Embryonic facial prominence (tissue), 1 donor: ENCODE results near the gene E2F6.

Source experiments
- DNase-seq: peaks from one replicate; pipeline ENCODE4 v3.0.0-alpha.2; 2016; ENCODE audit errors: extremely low spot score

E2F6 gene

GRCh38 chr2:11465485-11466306, at the start of gene E2F6:
E2F6 (minus strand) TSS chr2:11466161; CDS start chr2:11465879, 282 bp downstream.
- peak; percentile 89 for DNase-seq

GRCh38 chr2:11515490-11515981, 49.6 kb upstream of the E2F6 start:
- no peak for DNase-seq

- no peak for DNase-seq
Observed at GRCh38 chr2:11514904-11515303, 48.9 kb upstream of the E2F6 start.

GRCh38 chr2:11514081-11514730, 48.2 kb upstream of the E2F6 start:
- DNase-seq, result no peak

- no peak for DNase-seq
Observed at GRCh38 chr2:11513319-11513718, 47.4 kb upstream of the E2F6 start.

GRCh38 chr2:11512431-11512830, 46.5 kb upstream of the E2F6 start:
- DNase-seq, result no peak

- DNase-seq, result no peak
Observed at GRCh38 chr2:11509657-11510360, 43.8 kb upstream of the E2F6 start.

- DNase-seq, result no peak
Observed at GRCh38 chr2:11508279-11508678, 42.3 kb upstream of the E2F6 start.

- no peak for DNase-seq
Observed at GRCh38 chr2:11507517-11507916, 41.6 kb upstream of the E2F6 start.

GRCh38 chr2:11506611-11506969, 40.6 kb upstream of the E2F6 start:
- no peak for DNase-seq

GRCh38 chr2:11505652-11506610, 40.0 kb upstream of the E2F6 start:
- no peak for DNase-seq

- DNase-seq, result no peak
Observed at GRCh38 chr2:11503354-11503927, 37.5 kb upstream of the E2F6 start.

GRCh38 chr2:11502740-11503292, 36.9 kb upstream of the E2F6 start:
- no peak for DNase-seq

GRCh38 chr2:11500702-11501303, 34.8 kb upstream of the E2F6 start:
- DNase-seq, result no peak

GRCh38 chr2:11499081-11499743, 33.3 kb upstream of the E2F6 start:
- DNase-seq, result no peak

GRCh38 chr2:11498543-11499034, 32.6 kb upstream of the E2F6 start:
- no peak for DNase-seq

- no peak for DNase-seq
Observed at GRCh38 chr2:11495844-11496681, 30.1 kb upstream of the E2F6 start.

GRCh38 chr2:11494310-11494709, 28.3 kb upstream of the E2F6 start:
- no peak for DNase-seq

GRCh38 chr2:11493282-11493681, 27.3 kb upstream of the E2F6 start:
- DNase-seq, result no peak
